Omental fat pad (tissue), 4 donors: ENCODE measurements around the gene IL1F10. TPM values are rescaled to one million over a fixed set of nuclear protein-coding genes. Genes with fewer than 3 reads are reported as not detected.

Experiments
- ATAC-seq: fragments of 150-250 bp; one replicate; pipeline ENCODE4 v1.9.1; 2016; ENCODE audit warnings: mild to moderate bottlenecking, moderate library complexity; ENCODE audit not compliant: low FRiP score
- DNase-seq: peaks from one replicate; pipeline ENCODE4 v3.0.0-alpha.2; 2019; ENCODE audit warnings: low spot score
- CTCF ChIP-seq, 3 donors: fragments of 450-650 bp; IDR thresholded peaks; one replicate each; pipeline ENCODE4 v1.5.1; 2016 to 2017; ENCODE audit warnings: antibody characterized with exemption in 3 of 3, mild to moderate bottlenecking in 3 of 3, moderate library complexity in 2 of 3
- total RNA-seq, 4 donors: library from RNA; depleted of rRNA; stranded (reverse); fragments of >200 nt; gene quantifications; one replicate each; pipeline ENCODE4 v1.1.0, GENCODE V29; 2016

The IL1F10 gene
- total RNA-seq = not detected

- ATAC-seq (no peak), DNase-seq (no peak)
- no peak for TF ChIP-seq CTCF (IDR thresholded peaks at IDR 0.05)
These were observed at the start of gene IL1F10 for GRCh38 chr2:113067681-113068080. Gene IL1F10 (plus strand): TSS chr2:113067970. CDS start chr2:113072739, 4,769 bp downstream.

- no peak for DNase-seq
These were observed 49.3 kb upstream of the IL1F10 start for GRCh38 chr2:113018509-113018908.

GRCh38 chr2:113021312-113021711 lies 46.5 kb upstream of the IL1F10 start:
- ATAC-seq (no peak), DNase-seq (no peak)
- no peak for TF ChIP-seq CTCF (IDR thresholded peaks at IDR 0.05)

More at GRCh38 chr2:113018509-113018908, 49.3 kb upstream of the IL1F10 start:
- TF ChIP-seq CTCF (IDR thresholded peaks at IDR 0.05) = no peak
- no peak for ATAC-seq

- DNase-seq (no peak), ATAC-seq (no peak)
- TF ChIP-seq CTCF (IDR thresholded peaks at IDR 0.05) = no peak
These were observed 43.0 kb upstream of the IL1F10 start for GRCh38 chr2:113024764-113025163.

- no peak for TF ChIP-seq CTCF (IDR thresholded peaks at IDR 0.05)
- ATAC-seq (no peak), DNase-seq (no peak)
These were observed 42.0 kb upstream of the IL1F10 start for GRCh38 chr2:113025737-113026136.

GRCh38 chr2:113027691-113028090 lies 40.1 kb upstream of the IL1F10 start:
- no peak for TF ChIP-seq CTCF (IDR thresholded peaks at IDR 0.05)
- no peak for ATAC-seq

GRCh38 chr2:113028112-113028511 lies 39.7 kb upstream of the IL1F10 start:
- no peak for TF ChIP-seq CTCF (IDR thresholded peaks at IDR 0.05)
- ATAC-seq (no peak), DNase-seq (no peak)

More at GRCh38 chr2:113027691-113028090, 40.1 kb upstream of the IL1F10 start:
- no peak for DNase-seq
